Ishikawa (cell line): ENCODE measurements around the gene OVCH1.

ENCODE experiments used
- CEBPB ChIP-seq: IDR thresholded peaks from 2 replicates; pipeline ENCODE4 v1.6.1; 2012
- CREB1 ChIP-seq: IDR thresholded peaks from 2 replicates; pipeline ENCODE4 v1.6.1; 2012; ENCODE audit warnings: low read depth
- EGR1 ChIP-seq: IDR thresholded peaks from 2 replicates; pipeline ENCODE4 v1.6.1; 2012
- EP300 ChIP-seq: IDR thresholded peaks from 2 replicates; pipeline ENCODE4 v1.6.1; 2012; ENCODE audit warnings: borderline replicate concordance
- FOXM1 ChIP-seq: IDR thresholded peaks from 2 replicates; pipeline ENCODE4 v1.6.1; 2012; ENCODE audit warnings: low read depth, borderline replicate concordance
- MAX ChIP-seq: IDR thresholded peaks from 2 replicates; pipeline ENCODE4 v1.6.1; 2012
- NFIC ChIP-seq: IDR thresholded peaks from 2 replicates; pipeline ENCODE4 v1.6.1; 2012
- RAD21 ChIP-seq: IDR thresholded peaks from 2 replicates; pipeline ENCODE4 v1.6.1; 2012; ENCODE audit warnings: low read depth
- REST ChIP-seq: IDR thresholded peaks from 2 replicates; pipeline ENCODE4 v1.6.1; 2012; ENCODE audit warnings: low read depth, mild to moderate bottlenecking
- TAF1 ChIP-seq: IDR thresholded peaks from 2 replicates; pipeline ENCODE4 v1.6.1; 2012; ENCODE audit warnings: low read depth, mild to moderate bottlenecking
- TCF12 ChIP-seq: IDR thresholded peaks from 2 replicates; pipeline ENCODE4 v1.6.1; 2012; ENCODE audit warnings: low read depth
- TEAD4 ChIP-seq: IDR thresholded peaks from 2 replicates; pipeline ENCODE4 v1.6.1; 2012
- USF1 ChIP-seq: IDR thresholded peaks from 2 replicates; pipeline ENCODE4 v1.6.1; 2012
- YY1 ChIP-seq: IDR thresholded peaks from 2 replicates; pipeline ENCODE4 v1.6.1; 2012; ENCODE audit warnings: low read depth
- ZBTB7A ChIP-seq: IDR thresholded peaks from 2 replicates; pipeline ENCODE4 v1.6.1; 2012; ENCODE audit warnings: low read depth

Gene OVCH1

GRCh38 chr12:29416748-29417147 lies 80.7 kb downstream of the OVCH1 start:
- TF ChIP-seq TEAD4 (no peak), FOXM1 (no peak), TCF12 (no peak), YY1 (no peak), USF1 (no peak), REST (no peak), MAX (no peak), NFIC (no peak), TAF1 (no peak), ZBTB7A (no peak), EGR1 (no peak), RAD21 (no peak), EP300 (no peak), CEBPB (no peak), CREB1 (no peak)

- TF ChIP-seq TEAD4 (no peak), USF1 (no peak), CEBPB (no peak), NFIC (no peak)
Measured at GRCh38 chr12:29415111-29415510, 82.4 kb downstream of the OVCH1 start.

GRCh38 chr12:29414368-29414767 lies 83.1 kb downstream of the OVCH1 start:
- peak; percentile 39; the same call in 1 of the 2 replicates for TF ChIP-seq CEBPB
- no peak for TF ChIP-seq TEAD4

GRCh38 chr12:29405561-29405960 lies 91.9 kb downstream of the OVCH1 start:
- no peak for TF ChIP-seq EGR1

GRCh38 chr12:29403991-29404390 lies 93.5 kb downstream of the OVCH1 start:
- TF ChIP-seq MAX (no peak), USF1 (no peak), RAD21 (no peak), YY1 (no peak), CREB1 (no peak), REST (no peak)

GRCh38 chr12:29402437-29402836 lies 95.0 kb downstream of the OVCH1 start:
- TF ChIP-seq MAX: no peak
- TF ChIP-seq RAD21: no peak
- TF ChIP-seq REST: no peak
- no peak for TF ChIP-seq TAF1
- TF ChIP-seq CREB1: no peak
- TF ChIP-seq YY1: no peak
- no peak for TF ChIP-seq USF1
